HepG2 (cell line): ENCODE measurements around the gene OSBPL9. TPM values are rescaled to one million over a fixed set of nuclear protein-coding genes. Genes with fewer than 3 reads are reported as not detected.
A peak's percentile ranks its signal among the peaks of the same experiment; 100 is the strongest.

Experiments
- ATAC-seq: fragments of 200-7000 bp; cut with Tn5 transposase; 3 replicates; pipeline ENCODE4 v1.9.1; 2020; ENCODE audit warnings: mild to moderate bottlenecking, moderate library complexity
- BruUV-seq: library from RNA; stranded (reverse); fragments of 400-500 nt; replicated peaks from 2 replicates; lab custom pipeline; 2021; lab: Mats Ljungman, UMichigan
- CTCF ChIA-PET: fragments of 300-600 bp; formaldehyde crosslinking; extraction: SDS; loops from one replicate; lab custom pipeline; 2021; ENCODE audit warnings: low total read pairs, inconsistent platforms, low intra/inter-chr PET ratio; lab: Yijun Ruan, JAX
- POLR2A ChIA-PET: fragments of 350-600 bp; sonication (Branson Sonifier 250); formaldehyde crosslinking; loops from one replicate; lab custom pipeline; 2020; ENCODE audit warnings: antibody characterized with exemption, inconsistent platforms; lab: Yijun Ruan, JAX
- DNase-seq: peaks from one replicate; pipeline ENCODE4 v3.0.0-alpha.2; 2015; ENCODE audit warnings: low spot score
- FAIRE-seq: peaks from 3 replicates; lab custom pipeline; 2011; peaks lifted over from hg19 to GRCh38; lab: Jason Lieb, UNC
- H2AFZ ChIP-seq: one replicate; pipeline ENCODE4 v1.6.1; 2011; ENCODE audit warnings: low read length, inconsistent platforms
- H3K27ac ChIP-seq: fragments of 300-600 bp; 3 replicates; pipeline ENCODE4 v1.8.0; 2011; ENCODE audit warnings: mixed run types, mild to moderate bottlenecking, mixed read lengths, low read length, inconsistent platforms; ENCODE audit not compliant: insufficient read depth; ENCODE audit errors: extremely low read length
- H3K27me3 ChIP-seq, 2 experiments: fragments of 200-600 bp in 1 of 2; 2 replicates in 1 of 2; 3 replicates in 1 of 2; pipeline versions ENCODE4 v1.6.0 to v1.8.0; 2011; ENCODE audit warnings: low read length in 2 of 2, mild to moderate bottlenecking in 2 of 2, moderate library complexity in 2 of 2, inconsistent platforms in 1 of 2; ENCODE audit not compliant: insufficient read depth in 2 of 2, control insufficient read depth in 1 of 2
- H3K36me3 ChIP-seq, 2 experiments: fragments of 200-600 bp in 1 of 2; replicated peaks in 1 of 2; 2 replicates in 1 of 2; 3 replicates in 1 of 2; pipeline versions ENCODE4 v1.5.1 to v1.8.0; 2011; ENCODE audit warnings: low read length in 2 of 2, inconsistent platforms in 1 of 2; ENCODE audit not compliant: insufficient read depth in 2 of 2, control insufficient read depth in 1 of 2
- H3K4me1 ChIP-seq: 2 replicates; pipeline ENCODE4 v1.5.1; 2012; ENCODE audit warnings: low read length, inconsistent platforms; ENCODE audit not compliant: insufficient read depth
- H3K4me2 ChIP-seq: 2 replicates; pipeline ENCODE4 v1.6.0; 2011; ENCODE audit warnings: low read depth, low read length, inconsistent platforms
- H3K4me3 ChIP-seq, 3 experiments: fragments of 200-600 bp in 1 of 3; sonication (generic), shearing (Covaris generic) in 1 of 3; replicated peaks in 1 of 3; 2 replicates each; pipeline ENCODE4 v1.5.1; 2011 to 2016; ENCODE audit warnings: low read length in 3 of 3, inconsistent platforms in 2 of 3, low read depth in 2 of 3, mild to moderate bottlenecking in 2 of 3, control low read depth in 1 of 3, mixed read lengths in 1 of 3; ENCODE audit not compliant: insufficient read depth in 1 of 3
- H3K79me2 ChIP-seq: one replicate; pipeline ENCODE4 v1.6.1; 2011; ENCODE audit warnings: low read length, inconsistent platforms; ENCODE audit not compliant: insufficient read depth
- H3K9ac ChIP-seq: 2 replicates; pipeline ENCODE4 v1.6.0; 2011; ENCODE audit warnings: mild to moderate bottlenecking, low read depth, low read length, inconsistent platforms; ENCODE audit not compliant: insufficient read depth
- H3K9me3 ChIP-seq: 2 replicates; pipeline ENCODE4 v1.5.1; 2012; ENCODE audit warnings: mild to moderate bottlenecking, low read length
- H4K20me1 ChIP-seq: 2 replicates; pipeline ENCODE4 v1.6.0; 2011; ENCODE audit warnings: inconsistent platforms, mild to moderate bottlenecking, low read length, moderate library complexity; ENCODE audit not compliant: insufficient read depth
- ARNT ChIP-seq: fragments of 450-650 bp; IDR thresholded peaks from 2 replicates; pipeline ENCODE4 v1.6.1; 2017
- EHMT2 ChIP-seq: fragments of 200-600 bp; sonication (generic); IDR thresholded peaks from 2 replicates; pipeline ENCODE4 v1.7.0; 2017; ENCODE audit warnings: antibody characterized with exemption, low read depth, low read length, borderline replicate concordance
- GLI4 ChIP-seq: sonication (generic); formaldehyde crosslinking; IDR thresholded peaks from 2 replicates; pipeline ENCODE4 v1.5.1; 2020; ENCODE audit warnings: missing genetic modification reagents, mild to moderate bottlenecking, moderate library complexity, borderline replicate concordance
- HNF4G ChIP-seq, 2 experiments: sonication (generic) in 1 of 2; formaldehyde crosslinking in 1 of 2; IDR thresholded peaks; 2 replicates each; pipeline versions ENCODE4 v1.4.0 to v1.6.1; 2011 to 2020; ENCODE audit warnings: borderline replicate concordance in 2 of 2, low read depth in 2 of 2, mild to moderate bottlenecking in 2 of 2, low read length in 1 of 2, missing genetic modification reagents in 1 of 2, moderate library complexity in 1 of 2
- KDM3A ChIP-seq: IDR thresholded peaks from 2 replicates; pipeline ENCODE4 v1.6.1; 2018; ENCODE audit warnings: low read depth, missing compliant biosample characterization
- KMT2A ChIP-seq: sonication (generic); formaldehyde crosslinking; IDR thresholded peaks from 2 replicates; pipeline ENCODE4 v1.4.0; 2020; ENCODE audit warnings: missing genetic modification reagents
- LCORL ChIP-seq, 2 experiments: fragments of 450-650 bp in 1 of 2; sonication (generic) in 1 of 2; formaldehyde crosslinking in 1 of 2; IDR thresholded peaks; 2 replicates each; pipeline versions ENCODE4 v1.5.0 to v1.6.1; 2017 to 2020; ENCODE audit warnings: antibody characterized with exemption in 1 of 2, missing genetic modification reagents in 1 of 2
- MAX ChIP-seq: IDR thresholded peaks from 2 replicates; pipeline ENCODE4 v1.6.1; 2012; ENCODE audit warnings: inconsistent platforms
- MEIS2 ChIP-seq: sonication (generic); formaldehyde crosslinking; IDR thresholded peaks from 2 replicates; pipeline ENCODE4 v1.9.0; 2021; ENCODE audit warnings: mild to moderate bottlenecking, missing genetic modification reagents
- PHF21A ChIP-seq: sonication (generic); formaldehyde crosslinking; IDR thresholded peaks from 2 replicates; pipeline ENCODE4 v1.5.0; 2020; ENCODE audit warnings: mild to moderate bottlenecking, missing genetic modification reagents
- RCOR2 ChIP-seq: IDR thresholded peaks from 2 replicates; pipeline ENCODE4 v1.6.1; 2016; ENCODE audit warnings: missing biosample characterization, missing genetic modification reagents
- SCMH1 ChIP-seq: sonication (generic); formaldehyde crosslinking; IDR thresholded peaks from 2 replicates; pipeline ENCODE4 v1.9.0; 2021; ENCODE audit warnings: missing genetic modification reagents, mild to moderate bottlenecking, borderline replicate concordance
- SNAI1 ChIP-seq: sonication (generic); formaldehyde crosslinking; IDR thresholded peaks from 2 replicates; pipeline ENCODE4 v1.5.0; 2020; ENCODE audit warnings: mild to moderate bottlenecking, missing genetic modification reagents, borderline replicate concordance
- SP5 ChIP-seq: IDR thresholded peaks from 2 replicates; pipeline ENCODE4 v1.6.1; 2016; ENCODE audit warnings: low read depth, borderline replicate concordance
- XRCC5 ChIP-seq: fragments of 200-400 bp; formaldehyde crosslinking; optimal IDR thresholded peaks from 2 replicates; pipeline ENCODE3; 2017; ENCODE audit warnings: mild to moderate bottlenecking, low read length
- ZFP62 ChIP-seq: sonication (generic); formaldehyde crosslinking; IDR thresholded peaks from 2 replicates; pipeline ENCODE4 v1.4.0; 2020; ENCODE audit warnings: missing genetic modification reagents
- ZNF780A ChIP-seq: sonication (generic); formaldehyde crosslinking; IDR thresholded peaks from 2 replicates; pipeline ENCODE4 v1.8.0; 2022; ENCODE audit warnings: mild to moderate bottlenecking, missing genetic modification reagents, moderate library complexity
- WGBS: methylation state at CpG from one replicate; pipeline ENCODE4 v1.1.6; 2017; ENCODE audit warnings: low lambda C conversion rate; 5-methylcytosine and 5-hydroxymethylcytosine counted together
- in situ Hi-C: cut with HindIII; loops from 2 replicates; pipeline ENCODE4 v1.10.0; 2017; ENCODE audit warnings: low pct_unique_long_range_greater_than_20kb; ENCODE audit not compliant: extremely low pct_ligation_motif_present
- intact Hi-C: fragments of 100-400 bp; cut with micrococcal nuclease; formaldehyde crosslinking; loops from one replicate; pipeline ENCODE4 v1.10.0; 2022; ENCODE audit not compliant: unreplicated experiment
- polyA plus RNA-seq, 8 experiments: library from polyadenylated mRNA; depleted of rRNA in 3 of 8; stranded (reverse) in 7 of 8; unstranded in 1 of 8; fragments of >200 nt; fragmentation: Illumina TruSeq in 4 of 8; extraction: Trizol in 4 of 8; gene quantifications; 2 replicates each; pipeline versions ENCODE4 v1.2.1 to v1.2.3, GENCODE V29; 2011 to 2016; ENCODE audit warnings: low read depth in 4 of 8, missing spikeins in 1 of 8, mixed read lengths in 1 of 8; ENCODE audit not compliant: insufficient read depth in 1 of 8
- total RNA-seq, 5 experiments: library from RNA; depleted of rRNA; stranded (reverse); fragments of >200 nt; fragmentation: Illumina TruSeq; extraction: Trizol; gene quantifications; 2 replicates each; pipeline ENCODE4 v1.2.3, GENCODE V29; 2016; ENCODE audit warnings: low read depth in 1 of 5

OSBPL9 gene
- total and polyA plus RNA-seq, 2 of the 13 experiments (the other 11 are each of a cell fraction or from before 2014, with no cell fraction given), result 83.6 to 142 TPM

- intact Hi-C loops (loop anchor here (10.0 kb wide), 1 partner anchor 110 kb away; no protein-coding TSS in a partner anchor), in situ Hi-C loops (no loop called here)
- no peak overlapping the region for H2AFZ ChIP-seq
- no peaks in the 10 kb centered on the region for H3K36me3 ChIP-seq
- H3K9ac ChIP-seq, result no peak overlapping the region
- no peak overlapping the region for H3K4me3 ChIP-seq
- ATAC-seq (no peak), DNase-seq (no peak), FAIRE-seq (no peak)
- ChIA-PET CTCF (no interaction called here), POLR2A (no interaction called here)
- peak overlapping the region; percentile 22; the same call in 1 of the 2 replicates for H3K4me2 ChIP-seq
- peaks cover 79% of the 10 kb centered on the region for H3K4me1 ChIP-seq
- peaks cover 28% of the 10 kb centered on the region for H4K20me1 ChIP-seq
- peaks cover 98% of the 10 kb centered on the region for H3K79me2 ChIP-seq
- BruUV-seq, result no TSS peak
- WGBS, result 81% methylated on average over 7 of the region's 7 CpGs
- no peaks in the 10 kb centered on the region; a peak in 1 of 5 replicates for H3K27me3 ChIP-seq
- no peaks in the 10 kb centered on the region for H3K9me3 ChIP-seq
- TF ChIP-seq SNAI1 (peak; percentile 32; the same call in 1 of the 2 replicates), ZNF780A (CRISPR knock-in tag) (no peak), XRCC5 (no peak), RCOR2 (CRISPR knock-in tag) (no peak), MAX (no peak)
- TF ChIP-seq, all 625 proteins: peak for 1
- peak overlapping the region; percentile 25 for H3K27ac ChIP-seq
Observed at GRCh38 chr1:51734896-51735745, 118.2 kb downstream of the OSBPL9 start.

- POLR2A ChIA-PET, result no interaction called here
Observed at GRCh38 chr1:51735746-51736254, 118.9 kb downstream of the OSBPL9 start.

More at GRCh38 chr1:51735746-51736254, 118.9 kb downstream of the OSBPL9 start:
- BruUV-seq, result no TSS peak
- 79% methylated on average over 5 of the region's 5 CpGs for WGBS
- H4K20me1 ChIP-seq, result peaks cover 28% of the 10 kb centered on the region
- H3K27me3 ChIP-seq, result no peaks in the 10 kb centered on the region; a peak in 1 of 5 replicates
- H3K4me3 ChIP-seq, result no peak overlapping the region
- in situ Hi-C loops (no loop called here), intact Hi-C loops (loop anchor here (10.0 kb wide), 1 partner anchor 111 kb away; no protein-coding TSS in a partner anchor)
- no peak for DNase-seq
- peaks cover 96% of the 10 kb centered on the region for H3K79me2 ChIP-seq
- H3K9ac ChIP-seq, result no peak overlapping the region
- no peaks in the 10 kb centered on the region for H3K9me3 ChIP-seq
- no peak overlapping the region for H2AFZ ChIP-seq
- FAIRE-seq, result no peak
- ATAC-seq, result no peak
- H3K27ac ChIP-seq, result no peak overlapping the region
- no peak overlapping the region for H3K4me2 ChIP-seq
- TF ChIP-seq GLI4 (CRISPR knock-in tag) (no peak), ZFP62 (CRISPR knock-in tag) (no peak), HNF4G (IDR thresholded peaks at IDR 0.05; ENCODE audit: borderline replicate concordance, low read depth, low read length) (no peak), HNF4G (CRISPR knock-in tag; IDR thresholded peaks at IDR 0.05; ENCODE audit: borderline replicate concordance, low read depth) (no peak), MEIS2 (no peak), PHF21A (CRISPR knock-in tag) (no peak), EHMT2 (no peak), SP5 (CRISPR knock-in tag) (no peak), SCMH1 (CRISPR knock-in tag) (no peak), ARNT (no peak), KDM3A (CRISPR knock-in tag) (no peak), LCORL (IDR thresholded peaks at IDR 0.05) (no peak), LCORL (CRISPR knock-in tag; IDR thresholded peaks at IDR 0.05) (no peak), KMT2A (CRISPR knock-in tag) (no peak)
- H3K36me3 ChIP-seq, result no peaks in the 10 kb centered on the region
- peaks cover 79% of the 10 kb centered on the region for H3K4me1 ChIP-seq
- CTCF ChIA-PET, result no interaction called here
